BLaER1 treated with 17β-estradiol and CSF1 and Interleukin-3, amounts not matched to agents 10 nM and 100 nM (cell line): ENCODE measurements around the gene NACC2.
"Not testable (repeated sequence)": the region's sequence is repeated elsewhere in the genome, so short reads cannot be mapped to it uniquely, and the experiment has no call there.

Experiments
- H3K27ac ChIP-seq, 11 experiments: shearing (Covaris generic); formaldehyde crosslinking; 2 replicates each; pipeline ENCODE4 v1.8.1; 2022
- H3K27me3 ChIP-seq, 11 experiments: shearing (Covaris generic); formaldehyde crosslinking; 2 replicates each; pipeline ENCODE4 v1.8.1; 2022
- H3K36me3 ChIP-seq, 11 experiments: shearing (Covaris generic); formaldehyde crosslinking; 2 replicates each; pipeline ENCODE4 v1.8.1; 2022
- H3K4me1 ChIP-seq, 10 experiments: shearing (Covaris generic); formaldehyde crosslinking; 2 replicates each; pipeline ENCODE4 v1.8.1; 2022
- H3K4me2 ChIP-seq, 11 experiments: shearing (Covaris generic); formaldehyde crosslinking; 2 replicates each; pipeline ENCODE4 v1.8.1; 2022
- H3K4me3 ChIP-seq, 10 experiments: shearing (Covaris generic); formaldehyde crosslinking; 2 replicates each; pipeline ENCODE4 v1.8.1; 2022
- H3K9ac ChIP-seq, 11 experiments: shearing (Covaris generic); formaldehyde crosslinking; 2 replicates each; pipeline ENCODE4 v1.8.1; 2022
- H3K9me3 ChIP-seq, 11 experiments: shearing (Covaris generic); formaldehyde crosslinking; replicated peaks in 1 of 11; 2 replicates each; pipeline ENCODE4 v1.8.1; 2022
- H4K20me1 ChIP-seq, 11 experiments: shearing (Covaris generic); formaldehyde crosslinking; 2 replicates each; pipeline ENCODE4 v1.8.1; 2022
- Cebpa-rat ChIP-seq, 11 experiments: shearing (Covaris generic); IDR thresholded peaks; 2 replicates each; pipeline ENCODE4 v1.8.1; 2022

The NACC2 gene

GRCh38 chr9:136043441-136043991 is 51.6 kb downstream of the NACC2 start:
- H3K4me3 ChIP-seq: peak overlapping the region in 4 of 10 experiments; percentile 13 to 94 (median 88); a peak in 6 of 20 replicates
- H3K36me3 ChIP-seq: peaks cover 0 to 80% (median 0%) of the 10 kb centered on the region in 11 experiments; a peak in 10 of 22 replicates
- peaks cover 14 to 29% (median 22%) of the 10 kb centered on the region in 11 experiments for H3K9me3 ChIP-seq
- no peaks in the 10 kb centered on the region for H3K27me3 ChIP-seq
- peaks cover 60 to 76% (median 69%) of the 10 kb centered on the region in 10 experiments for H3K4me1 ChIP-seq
- peaks cover 0 to 47% (median 0%) of the 10 kb centered on the region in 11 experiments; a peak in 4 of 22 replicates for H4K20me1 ChIP-seq
- peak overlapping the region in 10 of 11 experiments; percentile 86 to 98 (median 95); a peak in 19 of 22 replicates for H3K27ac ChIP-seq
- H3K9ac ChIP-seq: peak overlapping the region; percentile 5 to 92 (median 85); a peak in 12 of 22 replicates
- H3K4me2 ChIP-seq: peak overlapping the region; percentile 98 to 100 (median 100)
- TF ChIP-seq Cebpa-rat (IDR thresholded peaks at IDR 0.05): peak in 9 of 11 experiments; percentile 27 to 95 (median 83); a peak in 17 of 22 replicates

GRCh38 chr9:136042541-136042940 is 52.5 kb downstream of the NACC2 start:
- Histone ChIP-seq H3K27ac (peak overlapping the region in 9 of 11 experiments; percentile 4 to 98 (median 96); a peak in 14 of 22 replicates), H3K4me3 (no peak overlapping the region; a peak in 1 of 20 replicates), H3K9ac (peak overlapping the region in 6 of 11 experiments; percentile 5 to 89 (median 19); a peak in 5 of 22 replicates), H3K36me3 (peaks cover 0 to 82% (median 0%) of the 10 kb centered on the region in 11 experiments; a peak in 11 of 22 replicates), H3K4me2 (peak overlapping the region; percentile 98 to 100 (median 100); a peak in 21 of 22 replicates), H3K4me1 (peaks cover 50 to 75% (median 59%) of the 10 kb centered on the region in 10 experiments), H3K9me3 (peaks cover 24 to 39% (median 32%) of the 10 kb centered on the region in 11 experiments), H4K20me1 (peaks cover 0 to 56% (median 0%) of the 10 kb centered on the region in 11 experiments; a peak in 5 of 22 replicates), H3K27me3 (no peaks in the 10 kb centered on the region)
- TF ChIP-seq Cebpa-rat (IDR thresholded peaks at IDR 0.05): no peak

- H3K4me1 ChIP-seq: peaks cover 34 to 61% (median 45%) of the 10 kb centered on the region in 10 experiments
- peak overlapping the region in 6 of 11 experiments; percentile 11 to 32 (median 22); a peak in 8 of 22 replicates for H3K4me2 ChIP-seq
- H3K36me3 ChIP-seq: peaks cover 0 to 88% (median 4%) of the 10 kb centered on the region in 11 experiments; a peak in 12 of 22 replicates
- H4K20me1 ChIP-seq: peaks cover 0 to 73% (median 0%) of the 10 kb centered on the region in 11 experiments; a peak in 6 of 22 replicates
- not testable (repeated sequence) for H3K27me3 ChIP-seq, H3K9ac ChIP-seq, H3K4me3 ChIP-seq, H3K27ac ChIP-seq
- peaks cover 35 to 49% (median 44%) of the 10 kb centered on the region in 11 experiments for H3K9me3 ChIP-seq
Observed at GRCh38 chr9:136040848-136041247, 54.2 kb downstream of the NACC2 start.

GRCh38 chr9:136039488-136039887 is 55.6 kb downstream of the NACC2 start:
- H3K27ac ChIP-seq: no peak overlapping the region
- H3K4me2 ChIP-seq: no peak overlapping the region
- peaks cover 0 to 90% (median 4%) of the 10 kb centered on the region in 11 experiments; a peak in 12 of 22 replicates for H3K36me3 ChIP-seq
- H3K4me3 ChIP-seq: no peak overlapping the region; a peak in 1 of 20 replicates
- no peaks in the 10 kb centered on the region for H3K27me3 ChIP-seq
- peaks cover 0 to 87% (median 0%) of the 10 kb centered on the region in 11 experiments; a peak in 7 of 22 replicates for H4K20me1 ChIP-seq
- H3K9ac ChIP-seq: no peak overlapping the region
- no peak for TF ChIP-seq Cebpa-rat (IDR thresholded peaks at IDR 0.05)
- peaks cover 20 to 57% (median 36%) of the 10 kb centered on the region in 10 experiments for H3K4me1 ChIP-seq
- peaks cover 35 to 49% (median 44%) of the 10 kb centered on the region in 11 experiments for H3K9me3 ChIP-seq

GRCh38 chr9:136036848-136037247 is 58.2 kb downstream of the NACC2 start:
- Histone ChIP-seq H3K9ac (no peak overlapping the region), H3K4me1 (peaks cover 0 to 52% (median 16%) of the 10 kb centered on the region in 10 experiments; a peak in 15 of 20 replicates), H3K27me3 (no peaks in the 10 kb centered on the region), H4K20me1 (peaks cover 0 to 91% (median 6%) of the 10 kb centered on the region in 11 experiments; a peak in 10 of 22 replicates), H3K9me3 (peaks cover 35 to 54% (median 44%) of the 10 kb centered on the region in 11 experiments), H3K27ac (no peak overlapping the region), H3K4me2 (no peak overlapping the region), H3K36me3 (peaks cover 0 to 99% (median 4%) of the 10 kb centered on the region in 11 experiments; a peak in 12 of 22 replicates), H3K4me3 (no peak overlapping the region)
- no peak for TF ChIP-seq Cebpa-rat (IDR thresholded peaks at IDR 0.05)

- TF ChIP-seq Cebpa-rat (IDR thresholded peaks at IDR 0.05): no peak
- peaks cover 35 to 58% (median 43%) of the 10 kb centered on the region in 11 experiments for H3K9me3 ChIP-seq
- no peak overlapping the region for H3K4me3 ChIP-seq
- no peak overlapping the region for H3K9ac ChIP-seq
- peaks cover 0 to 48% (median 12%) of the 10 kb centered on the region in 10 experiments; a peak in 15 of 20 replicates for H3K4me1 ChIP-seq
- no peak overlapping the region for H3K4me2 ChIP-seq
- peaks cover 0 to 93% (median 6%) of the 10 kb centered on the region in 11 experiments; a peak in 10 of 22 replicates for H4K20me1 ChIP-seq
- H3K27me3 ChIP-seq: no peaks in the 10 kb centered on the region
- H3K27ac ChIP-seq: no peak overlapping the region
- peaks cover 0 to 99% (median 4%) of the 10 kb centered on the region in 11 experiments; a peak in 12 of 22 replicates for H3K36me3 ChIP-seq
Observed at GRCh38 chr9:136036050-136036449, 59.0 kb downstream of the NACC2 start.

- TF ChIP-seq Cebpa-rat (IDR thresholded peaks at IDR 0.05): no peak
- Histone ChIP-seq H3K27me3 (no peaks in the 10 kb centered on the region), H3K27ac (peak overlapping the region in 2 of 11 experiments; percentile 9 to 26; a peak in 4 of 22 replicates), H3K36me3 (peaks cover 0 to 97% (median 23%) of the 10 kb centered on the region in 11 experiments; a peak in 16 of 22 replicates), H3K9ac (peak overlapping the region in 1 of 11 experiments; percentile 28; a peak in 1 of 22 replicates), H3K4me1 (peaks cover 0 to 47% (median 8%) of the 10 kb centered on the region in 10 experiments; a peak in 10 of 20 replicates), H3K9me3 (peaks cover 26 to 49% (median 34%) of the 10 kb centered on the region in 11 experiments), H3K4me2 (peak overlapping the region in 6 of 11 experiments; percentile 19 to 65 (median 28); a peak in 10 of 22 replicates), H3K4me3 (no peak overlapping the region), H4K20me1 (peaks cover 0 to 97% (median 12%) of the 10 kb centered on the region in 11 experiments; a peak in 10 of 22 replicates)
Observed at GRCh38 chr9:136031741-136032730, 63.1 kb downstream of the NACC2 start.

- H3K4me1 ChIP-seq: peaks cover 0 to 53% (median 9%) of the 10 kb centered on the region in 10 experiments; a peak in 10 of 20 replicates
- no peak for TF ChIP-seq Cebpa-rat (IDR thresholded peaks at IDR 0.05)
- no peak overlapping the region for H3K4me3 ChIP-seq
- no peak overlapping the region for H3K4me2 ChIP-seq
- peaks cover 0 to 98% (median 21%) of the 10 kb centered on the region in 11 experiments; a peak in 16 of 22 replicates for H3K36me3 ChIP-seq
- peaks cover 21 to 46% (median 27%) of the 10 kb centered on the region in 11 experiments for H3K9me3 ChIP-seq
- H3K9ac ChIP-seq: no peak overlapping the region
- H4K20me1 ChIP-seq: peaks cover 0 to 98% (median 13%) of the 10 kb centered on the region in 11 experiments; a peak in 10 of 22 replicates
- no peaks in the 10 kb centered on the region for H3K27me3 ChIP-seq
- H3K27ac ChIP-seq: no peak overlapping the region
Observed at GRCh38 chr9:136031094-136031493, 64.0 kb downstream of the NACC2 start.
